Measurements from ENCODE around the gene VTI1B.

VTI1B gene

DNA sequence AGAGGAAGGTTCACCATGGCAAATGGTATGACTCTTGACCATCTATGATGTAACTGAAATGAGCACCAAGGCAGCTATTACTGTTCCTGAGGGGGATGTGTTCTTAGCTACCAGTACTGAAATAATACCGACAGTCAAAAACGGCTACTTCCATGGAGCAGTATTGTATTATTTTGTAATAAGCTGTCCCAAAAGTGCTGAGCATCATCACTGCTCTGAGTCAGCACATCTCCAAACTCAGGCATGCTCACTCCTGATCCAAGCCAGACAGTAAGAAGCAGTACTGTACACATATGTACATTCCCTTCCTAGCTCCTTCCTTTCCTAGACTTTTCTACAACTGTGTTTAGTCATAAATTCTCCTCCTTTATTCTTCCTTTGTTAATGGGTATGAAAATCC, 8.6 kb downstream of the VTI1B start:
- DNase-seq (ENCODE audit: low read depth): no peak
- TF ChIP-seq, protein P1, sequence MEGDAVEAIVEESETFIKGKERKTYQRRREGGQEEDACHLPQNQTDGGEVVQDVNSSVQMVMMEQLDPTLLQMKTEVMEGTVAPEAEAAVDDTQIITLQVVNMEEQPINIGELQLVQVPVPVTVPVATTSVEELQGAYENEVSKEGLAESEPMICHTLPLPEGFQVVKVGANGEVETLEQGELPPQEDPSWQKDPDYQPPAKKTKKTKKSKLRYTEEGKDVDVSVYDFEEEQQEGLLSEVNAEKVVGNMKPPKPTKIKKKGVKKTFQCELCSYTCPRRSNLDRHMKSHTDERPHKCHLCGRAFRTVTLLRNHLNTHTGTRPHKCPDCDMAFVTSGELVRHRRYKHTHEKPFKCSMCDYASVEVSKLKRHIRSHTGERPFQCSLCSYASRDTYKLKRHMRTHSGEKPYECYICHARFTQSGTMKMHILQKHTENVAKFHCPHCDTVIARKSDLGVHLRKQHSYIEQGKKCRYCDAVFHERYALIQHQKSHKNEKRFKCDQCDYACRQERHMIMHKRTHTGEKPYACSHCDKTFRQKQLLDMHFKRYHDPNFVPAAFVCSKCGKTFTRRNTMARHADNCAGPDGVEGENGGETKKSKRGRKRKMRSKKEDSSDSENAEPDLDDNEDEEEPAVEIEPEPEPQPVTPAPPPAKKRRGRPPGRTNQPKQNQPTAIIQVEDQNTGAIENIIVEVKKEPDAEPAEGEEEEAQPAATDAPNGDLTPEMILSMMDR (IDR thresholded peaks at IDR 0.05; ENCODE audit: control insufficient read depth, extremely low read depth, insufficient read depth): no peak
- H3K4me3 ChIP-seq (ENCODE audit: low read depth, low read length): no peak overlapping the region

- DNase-seq (ENCODE audit: low read depth): no peak
- TF ChIP-seq, protein P1 (IDR thresholded peaks at IDR 0.05; ENCODE audit: control insufficient read depth, extremely low read depth, insufficient read depth): no peak
- no peak overlapping the region for H3K4me3 ChIP-seq (ENCODE audit: low read depth, low read length)
Observed at GRCh38 chr14:67663633-67664032, 10.8 kb downstream of the VTI1B start.

- no peak overlapping the region for H3K4me3 ChIP-seq (ENCODE audit: low read depth, low read length)
- no peak for DNase-seq (ENCODE audit: low read depth)
- TF ChIP-seq, protein P1 (IDR thresholded peaks at IDR 0.05; ENCODE audit: control insufficient read depth, extremely low read depth, insufficient read depth): no peak
Observed at GRCh38 chr14:67653651-67654280, 20.7 kb downstream of the VTI1B start.

DNA sequence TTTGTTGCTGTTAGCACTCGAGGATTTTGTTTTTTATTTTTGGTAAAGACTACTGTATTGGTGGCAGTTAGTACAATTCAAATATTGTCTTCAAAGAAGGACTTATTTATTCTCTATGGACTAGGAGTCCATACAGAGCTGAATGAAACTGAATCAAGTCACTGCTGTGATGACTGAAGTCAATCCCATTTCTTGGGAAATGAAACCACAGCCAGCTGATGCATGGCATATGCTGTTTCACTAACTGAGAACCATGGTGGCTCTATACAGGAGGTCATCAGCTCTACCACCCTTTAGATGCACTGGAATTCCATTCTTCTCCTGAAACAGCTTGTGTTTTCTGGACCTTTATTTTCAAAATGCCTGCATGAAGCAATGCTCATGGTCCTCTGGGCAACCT, 22.2 kb downstream of the VTI1B start:
- no peak overlapping the region for H3K4me3 ChIP-seq (ENCODE audit: low read depth, low read length)
- DNase-seq (ENCODE audit: low read depth): no peak
- TF ChIP-seq, protein P1 (IDR thresholded peaks at IDR 0.05; ENCODE audit: control insufficient read depth, extremely low read depth, insufficient read depth): no peak

DNA sequence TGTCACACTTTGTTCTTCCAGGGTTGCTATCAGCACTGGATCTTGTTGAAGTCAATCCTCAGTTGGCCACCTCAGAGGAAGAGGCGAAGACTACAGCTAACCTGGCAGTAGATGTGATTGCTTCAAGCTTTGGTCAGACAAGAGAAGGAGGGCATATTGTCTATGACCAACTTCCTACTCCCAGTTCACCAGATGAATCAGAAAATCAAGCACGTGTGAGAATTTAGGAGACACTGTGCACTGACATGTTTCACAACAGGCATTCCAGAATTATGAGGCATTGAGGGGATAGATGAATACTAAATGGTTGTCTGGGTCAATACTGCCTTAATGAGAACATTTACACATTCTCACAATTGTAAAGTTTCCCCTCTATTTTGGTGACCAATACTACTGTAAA, 23.7 kb downstream of the VTI1B start:
- no peak for DNase-seq (ENCODE audit: low read depth)
- H3K4me3 ChIP-seq (ENCODE audit: low read depth, low read length): no peak overlapping the region
- TF ChIP-seq, protein P1 (IDR thresholded peaks at IDR 0.05; ENCODE audit: control insufficient read depth, extremely low read depth, insufficient read depth): no peak

- no peak for DNase-seq (ENCODE audit: low read depth)
- TF ChIP-seq, protein P1 (IDR thresholded peaks at IDR 0.05; ENCODE audit: control insufficient read depth, extremely low read depth, insufficient read depth): no peak
- no peak overlapping the region for H3K4me3 ChIP-seq (ENCODE audit: low read depth, low read length)
Observed at GRCh38 chr14:67650151-67650550, 24.3 kb downstream of the VTI1B start.

- DNase-seq (ENCODE audit: low read depth): no peak
- H3K4me3 ChIP-seq (ENCODE audit: low read depth, low read length): no peak overlapping the region
- TF ChIP-seq, protein P1 (IDR thresholded peaks at IDR 0.05; ENCODE audit: control insufficient read depth, extremely low read depth, insufficient read depth): no peak
Observed at GRCh38 chr14:67646131-67646530, 28.3 kb downstream of the VTI1B start.

Measured in LNCaP clone FGC (cell line).